ENCODE data around the gene ABHD2. TPM values are rescaled to one million over a fixed set of nuclear protein-coding genes. Genes with fewer than 3 reads are reported as not detected.

ABHD2 gene
- total RNA-seq, 2 donors from 2014 or later = 50.8 to 136 TPM

DNA sequence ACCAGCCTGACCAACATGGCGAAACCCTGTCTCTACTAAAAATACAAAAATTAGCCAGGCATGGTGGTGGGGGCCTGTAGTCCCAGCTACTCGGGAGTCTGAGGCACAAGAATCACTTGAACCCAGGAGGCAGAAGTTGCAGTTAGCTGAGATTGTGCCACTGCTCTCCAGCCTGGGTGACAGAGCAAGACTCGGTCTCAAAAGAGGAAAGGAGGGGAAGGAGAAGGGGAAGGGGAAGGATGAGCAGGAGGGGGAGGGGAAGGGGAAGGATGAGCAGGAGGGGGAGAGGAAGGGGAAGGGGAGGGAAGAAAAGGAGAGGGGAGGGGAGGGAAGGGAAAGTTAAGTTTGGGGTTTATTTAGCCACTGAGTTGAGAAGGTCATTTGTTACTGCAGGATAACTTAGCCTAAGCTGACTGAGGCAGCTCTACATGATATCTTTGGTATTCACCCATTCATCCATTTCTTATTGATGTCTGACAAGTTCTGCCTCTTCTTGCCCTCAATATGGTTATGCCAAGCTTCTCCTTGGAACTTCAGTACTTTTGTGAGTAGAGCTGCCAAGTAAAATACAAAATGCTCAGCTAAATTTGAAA is 15.9 kb upstream of the ABHD2 start:
- no peaks in the 10 kb centered on the region for H3K36me3 ChIP-seq (replicated peaks in 1 of 2; ENCODE audit: insufficient read depth in 1 of 2, low read depth in 2 of 2)
- H3K4me1 ChIP-seq = no peaks in the 10 kb centered on the region
- ATAC-seq = no peak
- DNase-seq = no peak
- H3K27me3 ChIP-seq = no peaks in the 10 kb centered on the region
- peaks cover 0 to under 1% (median 0%) of the 10 kb centered on the region in 3 donors for H3K9me3 ChIP-seq
- no peak for TF ChIP-seq POLR2A (IDR thresholded peaks at IDR 0.05)
- TF ChIP-seq, protein P1, sequence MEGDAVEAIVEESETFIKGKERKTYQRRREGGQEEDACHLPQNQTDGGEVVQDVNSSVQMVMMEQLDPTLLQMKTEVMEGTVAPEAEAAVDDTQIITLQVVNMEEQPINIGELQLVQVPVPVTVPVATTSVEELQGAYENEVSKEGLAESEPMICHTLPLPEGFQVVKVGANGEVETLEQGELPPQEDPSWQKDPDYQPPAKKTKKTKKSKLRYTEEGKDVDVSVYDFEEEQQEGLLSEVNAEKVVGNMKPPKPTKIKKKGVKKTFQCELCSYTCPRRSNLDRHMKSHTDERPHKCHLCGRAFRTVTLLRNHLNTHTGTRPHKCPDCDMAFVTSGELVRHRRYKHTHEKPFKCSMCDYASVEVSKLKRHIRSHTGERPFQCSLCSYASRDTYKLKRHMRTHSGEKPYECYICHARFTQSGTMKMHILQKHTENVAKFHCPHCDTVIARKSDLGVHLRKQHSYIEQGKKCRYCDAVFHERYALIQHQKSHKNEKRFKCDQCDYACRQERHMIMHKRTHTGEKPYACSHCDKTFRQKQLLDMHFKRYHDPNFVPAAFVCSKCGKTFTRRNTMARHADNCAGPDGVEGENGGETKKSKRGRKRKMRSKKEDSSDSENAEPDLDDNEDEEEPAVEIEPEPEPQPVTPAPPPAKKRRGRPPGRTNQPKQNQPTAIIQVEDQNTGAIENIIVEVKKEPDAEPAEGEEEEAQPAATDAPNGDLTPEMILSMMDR (IDR thresholded peaks at IDR 0.05) = no peak
- no peak overlapping the region for H3K4me3 ChIP-seq
- WGBS, 2 donors = 66 to 88% methylated on average over 3 of the region's 3 CpGs
- H3K27ac ChIP-seq = no peak overlapping the region
- intact Hi-C loops (cut with DNase I) = no loop called here

DNA sequence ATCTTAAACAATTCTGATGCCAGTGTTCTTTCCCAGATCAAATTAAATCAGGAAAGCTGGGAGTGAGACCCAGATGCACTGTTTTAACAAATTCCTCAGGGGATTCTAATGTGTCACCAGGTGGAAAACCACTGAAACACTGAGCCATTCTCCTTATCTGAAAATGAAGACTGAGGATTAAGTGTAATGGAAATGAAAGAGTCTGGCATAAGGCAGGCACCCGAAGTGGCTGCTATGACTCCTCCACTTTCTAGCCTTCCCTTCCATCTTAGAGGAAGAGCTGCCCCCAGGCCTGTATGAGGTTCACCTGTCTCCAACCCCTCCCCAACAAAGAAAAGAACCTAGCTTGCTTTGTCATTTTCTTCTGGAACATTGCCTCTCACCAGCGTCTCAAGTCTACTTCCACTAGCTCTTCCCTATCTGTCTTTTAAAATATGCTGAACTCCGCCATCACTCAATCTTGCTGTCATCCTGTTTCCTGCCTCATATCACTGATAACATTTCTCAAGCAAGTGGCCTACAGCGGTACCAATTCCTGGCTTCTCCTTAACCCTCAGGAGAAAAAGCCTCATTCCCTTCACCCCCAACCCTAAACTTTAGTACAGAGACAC is 13.7 kb upstream of the ABHD2 start:
- DNase-seq (no peak), ATAC-seq (no peak)
- no peak overlapping the region for H3K27ac ChIP-seq
- no peaks in the 10 kb centered on the region for H3K9me3 ChIP-seq
- intact Hi-C loops (cut with DNase I) = no loop called here
- no peaks in the 10 kb centered on the region for H3K27me3 ChIP-seq
- no peaks in the 10 kb centered on the region for H3K36me3 ChIP-seq (replicated peaks in 1 of 2; ENCODE audit: insufficient read depth in 1 of 2, low read depth in 2 of 2)
- 72 to 87% methylated on average over 4 of the region's 4 CpGs for WGBS, 2 donors
- H3K4me3 ChIP-seq = no peak overlapping the region
- TF ChIP-seq POLR2A (IDR thresholded peaks at IDR 0.05) = no peak
- TF ChIP-seq, protein P1 (IDR thresholded peaks at IDR 0.05) = no peak
- H3K4me1 ChIP-seq = no peaks in the 10 kb centered on the region

DNA sequence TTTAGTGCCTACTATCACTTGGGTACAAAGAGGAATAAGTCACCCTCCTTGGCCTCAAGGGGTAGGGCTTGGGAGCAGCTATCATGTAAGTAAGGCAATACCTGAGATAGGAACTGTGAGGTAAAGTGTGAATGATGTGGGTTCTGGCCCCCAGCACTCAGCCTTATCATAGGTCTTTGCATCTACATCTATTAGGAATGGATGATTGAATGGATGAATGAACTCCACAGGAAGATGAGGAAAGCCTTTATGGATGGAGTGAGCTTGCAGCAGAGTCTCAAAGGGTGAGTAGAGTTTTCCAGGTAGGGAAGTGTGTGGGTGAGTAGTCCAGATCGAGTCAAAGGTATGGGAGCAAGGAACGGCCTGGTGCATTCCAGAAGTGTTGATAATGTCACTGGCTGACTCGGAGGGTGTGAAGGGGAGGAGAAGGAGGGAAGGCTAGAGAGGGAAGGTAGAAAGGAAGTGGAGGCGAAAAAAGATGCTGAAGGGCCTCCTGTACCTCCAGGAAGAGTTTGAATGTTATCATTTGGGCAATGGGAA is 13.1 kb upstream of the ABHD2 start:
- TF ChIP-seq, protein P1 (IDR thresholded peaks at IDR 0.05) = no peak
- no peak for TF ChIP-seq POLR2A (IDR thresholded peaks at IDR 0.05)
- no peaks in the 10 kb centered on the region for H3K9me3 ChIP-seq
- no peaks in the 10 kb centered on the region for H3K27me3 ChIP-seq
- no peak for ATAC-seq
- intact Hi-C loops (cut with DNase I) = no loop called here
- H3K27ac ChIP-seq = no peak overlapping the region
- WGBS, 2 donors = 69 to 72% methylated on average over 4 of the region's 4 CpGs
- H3K4me3 ChIP-seq = no peak overlapping the region
- no peaks in the 10 kb centered on the region for H3K36me3 ChIP-seq (replicated peaks in 1 of 2; ENCODE audit: insufficient read depth in 1 of 2, low read depth in 2 of 2)
- no peak for DNase-seq
- no peaks in the 10 kb centered on the region for H3K4me1 ChIP-seq

DNA sequence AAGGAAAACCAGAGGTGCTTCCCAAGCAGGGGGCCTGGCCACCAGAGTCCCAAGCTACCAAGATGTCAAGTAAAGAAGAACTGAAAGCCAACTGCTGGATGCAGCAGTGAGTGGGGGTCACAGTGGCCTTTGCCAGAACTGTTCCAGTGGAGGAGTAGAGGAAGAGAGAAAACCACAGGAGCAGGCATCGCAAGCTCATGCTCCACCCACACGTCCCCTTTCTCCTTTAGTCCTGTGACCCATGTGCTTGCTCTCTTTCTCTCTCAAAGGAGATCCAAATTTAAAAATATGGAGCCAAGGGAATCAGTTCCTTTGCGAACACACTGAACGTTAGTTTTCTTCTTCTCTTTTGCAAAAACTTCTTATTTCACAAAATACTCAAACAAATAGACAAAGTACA is 12.4 kb upstream of the ABHD2 start:
- intact Hi-C loops (cut with DNase I) = no loop called here
- Histone ChIP-seq H3K9me3 (no peaks in the 10 kb centered on the region), H3K36me3 (replicated peaks in 1 of 2; ENCODE audit: insufficient read depth in 1 of 2, low read depth in 2 of 2) (no peaks in the 10 kb centered on the region), H3K4me1 (no peaks in the 10 kb centered on the region), H3K27me3 (no peaks in the 10 kb centered on the region), H3K4me3 (no peak overlapping the region), H3K27ac (no peak overlapping the region)
- 63 to 70% methylated on average over 4 of the region's 4 CpGs for WGBS, 2 donors
- TF ChIP-seq, protein P1 (IDR thresholded peaks at IDR 0.05) = no peak
- TF ChIP-seq POLR2A (IDR thresholded peaks at IDR 0.05) = no peak
- no peak for ATAC-seq
- DNase-seq = peak in 1 of 4 donors; percentile 34
